B cell (primary cell): Measurements from ENCODE around the gene ARHGAP29. TPM values are rescaled to one million over a fixed set of nuclear protein-coding genes. Genes with fewer than 3 reads are reported as not detected.

Experiments used
- ATAC-seq: fragments of 200-7000 bp; cut with Tn5 transposase; one replicate; pipeline ENCODE4 v1.10.0; 2021; ENCODE audit warnings: low read depth, mild to moderate bottlenecking, moderate number of reproducible peaks, moderate library complexity
- CTCF ChIA-PET: fragments of 350-600 bp; sonication (Branson Sonifier 250); formaldehyde crosslinking; loops from one replicate; lab custom pipeline; 2021; ENCODE audit warnings: antibody characterized with exemption, inconsistent platforms; lab: Charles Lee
- POLR2A ChIA-PET: fragments of 350-600 bp; sonication (Branson Sonifier 250); formaldehyde crosslinking; loops from one replicate; lab custom pipeline; 2021; ENCODE audit warnings: antibody characterized with exemption; lab: Charles Lee
- DNase-seq: peaks from one replicate; pipeline ENCODE4 v3.0.0; 2013
- H2AFZ ChIP-seq: 2 replicates; pipeline ENCODE4 v1.6.1; 2012; ENCODE audit warnings: mild to moderate bottlenecking, low read depth, low read length; ENCODE audit not compliant: insufficient read depth, poor library complexity, severe bottlenecking
- H3K27ac ChIP-seq, 2 donors: 1 replicate in 1 of 2; 2 replicates in 1 of 2; pipeline ENCODE4 v1.5.1; 2012 to 2013; ENCODE audit warnings: low read length in 2 of 2, mild to moderate bottlenecking in 2 of 2, moderate library complexity in 1 of 2
- H3K27me3 ChIP-seq, 4 experiments: fragments of 200-600 bp in 1 of 4; sonication (generic) in 1 of 4; replicated peaks in 1 of 4; 1 replicate in 2 of 4; 2 replicates in 2 of 4; pipeline versions ENCODE4 v1.6.1 to v1.7.0; 2013 to 2016; ENCODE audit warnings: low read length in 3 of 4, mild to moderate bottlenecking in 2 of 4, mixed read lengths in 1 of 4, moderate library complexity in 1 of 4; ENCODE audit not compliant: insufficient read depth in 4 of 4, control insufficient read depth in 3 of 4; ENCODE audit errors: control extremely low read depth in 1 of 4
- H3K36me3 ChIP-seq, 2 experiments: replicated peaks in 1 of 2; 1 replicate in 1 of 2; 2 replicates in 1 of 2; pipeline versions ENCODE4 v1.6.1 to v1.7.1; 2013; ENCODE audit warnings: low read length in 1 of 2; ENCODE audit not compliant: insufficient read depth in 2 of 2, control insufficient read depth in 1 of 2; ENCODE audit errors: control extremely low read depth in 1 of 2, extremely low read depth in 1 of 2
- H3K4me1 ChIP-seq, 2 donors: fragments of 200-600 bp in 1 of 2; sonication (generic) in 1 of 2; 1 replicate in 1 of 2; 2 replicates in 1 of 2; pipeline versions ENCODE4 v1.5.1 to v1.6.1; 2013 to 2017; ENCODE audit warnings: low read length in 2 of 2; ENCODE audit not compliant: control insufficient read depth in 2 of 2, insufficient read depth in 2 of 2
- H3K4me2 ChIP-seq: replicated peaks from 2 replicates; pipeline ENCODE3; 2012; ENCODE audit warnings: mild to moderate bottlenecking, low read depth, low read length; ENCODE audit not compliant: poor library complexity, severe bottlenecking
- H3K4me3 ChIP-seq, 5 experiments: fragments of 200-600 bp in 1 of 5; sonication (generic) in 1 of 5; 1 replicate in 3 of 5; 2 replicates in 2 of 5; pipeline versions ENCODE4 v1.5.1 to v1.7.0; 2011 to 2016; ENCODE audit warnings: low read length in 4 of 5, mild to moderate bottlenecking in 4 of 5, low read depth in 2 of 5, control low read depth in 1 of 5, moderate library complexity in 1 of 5; ENCODE audit not compliant: insufficient read depth in 1 of 5; ENCODE audit errors: control extremely low read depth in 1 of 5, extremely low read depth in 1 of 5
- H3K79me2 ChIP-seq: fragments of 200-600 bp; sonication (generic); one replicate; pipeline ENCODE4 v1.6.0; 2016; ENCODE audit warnings: low read length; ENCODE audit not compliant: control insufficient read depth, insufficient read depth
- H3K9ac ChIP-seq: fragments of 200-600 bp; sonication (generic); 2 replicates; pipeline ENCODE4 v1.6.1; 2017; ENCODE audit warnings: mild to moderate bottlenecking, low read length, moderate library complexity
- H3K9me3 ChIP-seq, 3 donors: one replicate each; pipeline versions ENCODE4 v1.6.1 to v1.7.1; 2013; ENCODE audit warnings: low read length in 2 of 3; ENCODE audit not compliant: control insufficient read depth in 2 of 3, insufficient read depth in 1 of 3; ENCODE audit errors: control extremely low read depth in 1 of 3
- H4K20me1 ChIP-seq: 2 replicates; pipeline ENCODE4 v1.6.0; 2012; ENCODE audit warnings: mild to moderate bottlenecking, low read length; ENCODE audit not compliant: insufficient read depth, control insufficient read depth, poor library complexity, severe bottlenecking
- H3K27ac Mint-ChIP-seq: one replicate; pipeline ENCODE4 v1.8.0; 2021; ENCODE audit warnings: mixed read lengths
- H3K27me3 Mint-ChIP-seq: one replicate; pipeline ENCODE4 v1.8.0; 2021; ENCODE audit warnings: mixed read lengths
- H3K4me1 Mint-ChIP-seq: one replicate; pipeline ENCODE4 v1.8.0; 2021; ENCODE audit warnings: mixed read lengths
- H3K4me3 Mint-ChIP-seq: one replicate; pipeline ENCODE4 v1.8.0; 2021; ENCODE audit warnings: mixed read lengths
- H3K9me3 Mint-ChIP-seq: one replicate; pipeline ENCODE4 v1.8.0; 2022; ENCODE audit warnings: mixed read lengths; ENCODE audit not compliant: insufficient read depth
- CTCF ChIP-seq: fragments of 200-600 bp; IDR thresholded peaks from one replicate; pipeline ENCODE4 v1.8.0; 2022; ENCODE audit warnings: antibody characterized with exemption, mild to moderate bottlenecking
- EZH2 ChIP-seq: IDR thresholded peaks from 2 replicates; pipeline ENCODE4 v1.6.1; 2012; ENCODE audit warnings: borderline replicate concordance, low read depth, mild to moderate bottlenecking, moderate library complexity, low read length; ENCODE audit not compliant: insufficient read depth, poor library complexity, severe bottlenecking
- WGBS: methylation state at CpG from one replicate; pipeline ENCODE4 v1.1.5; 2013; ENCODE audit warnings: missing lambda C conversion rate; ENCODE audit not compliant: insufficient coverage; 5-methylcytosine and 5-hydroxymethylcytosine counted together
- intact Hi-C: fragments of 100-400 bp; cut with micrococcal nuclease; formaldehyde crosslinking; loops from one replicate; pipeline ENCODE4 v1.10.0; 2022
- polyA plus RNA-seq: library from polyadenylated mRNA; depleted of rRNA; stranded (reverse); fragments of >200 nt; gene quantifications from 2 replicates; pipeline ENCODE4 v1.2.3, GENCODE V29; 2012
- total RNA-seq, 2 donors: library from RNA; stranded (reverse); fragments of 120-200 nt in 1 of 2; gene quantifications; 1 replicate in 1 of 2; 2 replicates in 1 of 2; pipeline versions ENCODE4 v1.2.3 to v1.2.4, GENCODE V29; 2013 to 2022

The ARHGAP29 gene
- total and polyA plus RNA-seq, 2 donors (not counting 1 experiment from before 2014, with no cell fraction given): not detected

GRCh38 chr1:94180650-94181049 is 56.7 kb downstream of the ARHGAP29 start:
- Histone ChIP-seq H3K27ac (no peak overlapping the region), H2AFZ (no peak overlapping the region), H4K20me1 (no peaks in the 10 kb centered on the region), H3K4me3 (no peak overlapping the region), H3K9me3 (no peaks in the 10 kb centered on the region), H3K4me1 (no peaks in the 10 kb centered on the region), H3K9ac (no peak overlapping the region), H3K27me3 (no peaks in the 10 kb centered on the region), H3K4me2 (no peak overlapping the region), H3K79me2 (no peaks in the 10 kb centered on the region), H3K36me3 (no peaks in the 10 kb centered on the region)
- DNase-seq: no peak
- WGBS: 100% methylated on average over 1 of the region's 1 CpG
- H3K27me3 Mint-ChIP-seq: peaks cover 24% of the 10 kb centered on the region
- no peak for ATAC-seq
- POLR2A ChIA-PET: no interaction called here
- TF ChIP-seq CTCF (no peak), EZH2 (no peak)
- CTCF ChIA-PET: no interaction called here
- H3K9me3 Mint-ChIP-seq: no peaks in the 10 kb centered on the region
- no peaks in the 10 kb centered on the region for H3K4me1 Mint-ChIP-seq
- H3K27ac Mint-ChIP-seq: no peak overlapping the region
- H3K4me3 Mint-ChIP-seq: no peak overlapping the region
- intact Hi-C loops: no loop called here

- no peak overlapping the region for H3K4me3 Mint-ChIP-seq
- ChIA-PET POLR2A (no interaction called here), CTCF (no interaction called here)
- no peak overlapping the region for H3K4me3 ChIP-seq
- intact Hi-C loops: no loop called here
- H3K36me3 ChIP-seq: no peaks in the 10 kb centered on the region
- H3K9me3 Mint-ChIP-seq: no peaks in the 10 kb centered on the region
- H3K4me1 ChIP-seq: no peaks in the 10 kb centered on the region
- H3K4me1 Mint-ChIP-seq: no peaks in the 10 kb centered on the region
- H3K9me3 ChIP-seq: no peaks in the 10 kb centered on the region
- H3K27me3 Mint-ChIP-seq: peaks cover 30% of the 10 kb centered on the region
- DNase-seq (no peak), ATAC-seq (no peak)
- H3K27me3 ChIP-seq: no peaks in the 10 kb centered on the region
- no peak for TF ChIP-seq EZH2
- TF ChIP-seq CTCF: no peak
- H3K79me2 ChIP-seq: no peaks in the 10 kb centered on the region
- no peak overlapping the region for H3K9ac ChIP-seq
- H3K27ac ChIP-seq: no peak overlapping the region
- no peak overlapping the region for H2AFZ ChIP-seq
- H3K4me2 ChIP-seq: no peak overlapping the region
- no peak overlapping the region for H3K27ac Mint-ChIP-seq
- no peaks in the 10 kb centered on the region for H4K20me1 ChIP-seq
Measured at GRCh38 chr1:94178901-94179300, 58.5 kb downstream of the ARHGAP29 start.
